Femur (tissue), 1 donor: ENCODE results near the gene GOSR2.
"Not testable (repeated sequence)": the region's sequence is repeated elsewhere in the genome, so short reads cannot be mapped to it uniquely, and the experiment has no call there.

ENCODE experiments used
- DNase-seq: peaks from one replicate; pipeline ENCODE4 v3.0.0-alpha.2; 2017

The GOSR2 gene

DNA sequence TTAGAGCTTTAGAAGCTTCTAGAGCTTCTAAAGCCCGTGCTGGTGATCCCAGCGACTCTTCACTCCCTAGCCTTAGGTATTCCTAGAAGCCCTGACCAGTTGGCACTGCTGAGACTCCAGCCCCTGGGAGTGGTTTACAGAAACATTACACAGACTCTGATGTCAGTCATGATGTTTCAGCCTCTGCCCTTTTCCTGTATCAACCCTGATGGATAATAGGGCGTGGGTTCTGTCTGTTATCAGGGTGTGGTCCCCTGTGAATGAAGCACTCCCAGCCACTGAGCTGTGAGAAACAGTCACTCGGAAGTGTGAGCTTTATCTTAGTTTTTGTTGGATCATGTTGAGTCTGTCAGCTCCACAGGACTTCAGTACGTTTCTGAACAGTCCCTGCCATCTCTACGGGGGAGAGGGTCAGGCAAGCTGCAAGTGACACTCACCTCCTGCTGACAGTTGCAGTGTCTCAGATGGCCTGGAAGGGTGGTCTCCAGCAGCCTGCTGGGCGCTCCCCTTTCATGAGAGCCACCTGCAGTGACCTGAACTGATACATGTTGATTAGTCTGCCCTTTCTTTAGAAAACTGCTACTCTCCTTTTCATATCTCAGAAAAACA lies 12.8 kb downstream of the GOSR2 start:
- no peak for DNase-seq

DNA sequence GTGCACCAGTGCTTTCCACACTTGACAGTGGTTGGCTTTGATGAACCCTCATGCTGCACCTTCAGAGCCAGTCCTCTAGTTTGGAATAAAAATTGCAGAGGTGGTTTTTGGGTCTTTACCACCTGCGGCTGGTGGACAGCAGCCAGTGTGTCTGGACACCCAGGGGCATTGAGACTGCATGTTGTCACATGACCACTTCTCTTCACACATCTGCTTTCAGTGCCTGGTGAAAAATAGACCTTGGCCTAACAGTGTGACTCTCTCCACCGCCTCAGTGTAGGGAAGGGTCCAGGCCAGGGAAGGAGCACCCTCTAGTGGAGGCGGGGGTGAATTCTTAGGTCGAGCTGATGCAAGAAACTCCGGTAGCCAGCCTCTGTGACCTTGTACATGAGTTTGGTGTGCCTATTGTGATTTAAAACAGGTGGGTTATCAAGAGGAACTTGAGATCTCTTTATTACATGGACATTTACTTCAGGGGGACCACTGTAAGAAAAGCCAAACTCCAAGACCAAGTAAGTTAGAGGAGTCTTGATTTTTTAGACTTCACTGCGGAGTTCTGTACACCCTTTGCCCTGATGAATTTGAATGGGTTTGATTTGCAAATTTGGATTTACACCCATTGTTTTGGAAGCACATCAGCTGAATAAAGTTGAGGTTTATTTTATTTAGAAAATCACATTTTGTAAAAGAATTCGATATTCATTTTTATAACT lies 17.9 kb downstream of the GOSR2 start:
- DNase-seq = peak; percentile 80

DNA sequence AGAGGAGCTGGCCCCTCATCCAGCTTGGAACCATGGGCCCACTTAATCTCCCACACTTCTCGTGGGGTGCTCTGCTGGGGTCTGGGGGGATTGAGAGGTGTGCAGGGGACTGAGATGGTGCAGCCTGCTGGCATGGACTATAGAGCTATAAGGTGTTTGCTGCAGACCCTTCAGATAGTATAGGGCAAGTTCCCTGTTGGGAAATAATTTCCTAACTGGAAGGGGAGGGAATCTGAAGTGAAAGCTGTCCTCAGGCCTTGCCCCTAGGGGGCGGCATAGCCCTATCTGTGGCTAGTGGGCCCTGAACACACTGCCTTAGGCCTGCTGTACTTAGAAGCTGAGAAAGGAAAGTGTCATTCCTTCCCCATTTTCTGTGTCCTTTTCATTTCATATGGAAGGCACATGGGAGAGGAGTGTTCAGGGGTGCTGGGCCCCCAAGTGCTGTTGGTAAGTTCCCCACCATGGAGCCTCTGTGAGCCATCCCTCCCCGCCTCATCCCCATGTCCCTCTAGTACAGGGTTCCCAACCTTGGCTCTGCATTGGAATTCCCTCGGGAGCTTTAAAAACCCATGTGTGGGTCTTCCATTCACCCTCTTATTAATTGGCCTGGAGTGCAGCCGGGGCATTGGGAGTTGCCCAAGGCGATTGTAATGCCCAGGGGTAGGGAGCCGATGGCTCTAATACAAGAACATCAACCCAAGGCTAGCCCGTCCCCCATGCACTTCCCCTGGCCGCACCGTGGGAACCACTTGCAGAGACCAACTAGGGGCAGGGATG lies 19.7 kb downstream of the GOSR2 start:
- peak; percentile 71 for DNase-seq

DNA sequence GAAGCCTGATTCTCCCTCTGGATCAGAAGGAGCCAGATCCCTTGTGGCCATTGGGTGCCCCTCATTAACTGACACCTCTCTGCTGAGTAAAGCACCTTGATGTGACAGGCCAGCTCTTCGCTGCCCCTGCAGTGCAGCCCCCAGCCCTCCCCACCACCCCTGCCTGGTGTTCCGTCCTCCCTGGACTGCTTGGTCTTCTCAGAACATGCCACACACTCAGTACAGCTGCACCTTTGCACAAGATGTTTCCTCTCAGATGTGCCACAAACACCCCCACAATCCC lies 20.2 kb downstream of the GOSR2 start:
- no peak for DNase-seq

DNA sequence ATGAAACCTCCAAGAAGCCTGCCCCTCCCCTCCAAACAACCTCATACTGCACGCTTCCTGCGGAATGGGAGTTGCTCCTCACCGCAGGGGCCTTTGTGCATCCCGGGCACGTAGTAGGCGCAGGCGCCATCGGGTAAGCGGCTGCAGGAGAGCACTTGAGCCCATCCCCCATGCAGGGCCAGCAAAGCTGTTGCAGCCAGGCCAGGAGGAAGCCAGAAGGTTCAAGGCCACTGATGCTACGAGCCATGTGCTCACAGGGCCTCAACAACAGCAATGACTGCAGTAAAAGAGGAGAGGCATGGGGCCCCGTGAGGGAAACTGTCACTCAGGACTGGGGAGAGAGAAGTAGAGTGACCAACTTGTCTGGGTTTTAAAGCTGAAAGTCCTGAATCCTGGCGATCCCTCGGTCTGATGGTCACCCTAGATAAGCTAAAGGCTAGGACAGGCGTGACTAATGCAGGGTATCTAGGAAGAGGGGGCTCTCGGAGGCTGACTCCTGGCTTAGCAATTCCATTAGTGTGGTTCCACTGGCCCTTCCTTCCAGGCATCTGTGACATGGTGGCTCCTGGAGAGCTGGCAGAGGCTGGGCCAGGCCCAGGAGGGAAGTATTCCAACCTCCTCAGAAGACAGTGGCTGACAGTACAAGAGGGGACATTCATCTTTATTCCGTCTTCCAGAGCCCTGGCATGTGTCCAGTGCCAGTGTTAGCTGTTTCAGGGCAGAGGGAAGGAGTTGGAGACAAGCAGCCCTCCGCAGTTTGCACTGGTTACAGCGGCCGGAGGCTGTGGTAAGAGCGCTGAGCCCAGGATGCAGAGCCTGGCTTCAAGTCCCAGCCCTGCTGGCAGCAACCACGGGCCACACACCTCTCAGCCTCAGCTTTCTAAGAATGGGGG lies 20.8 kb downstream of the GOSR2 start:
- peak; percentile 47 for DNase-seq

DNA sequence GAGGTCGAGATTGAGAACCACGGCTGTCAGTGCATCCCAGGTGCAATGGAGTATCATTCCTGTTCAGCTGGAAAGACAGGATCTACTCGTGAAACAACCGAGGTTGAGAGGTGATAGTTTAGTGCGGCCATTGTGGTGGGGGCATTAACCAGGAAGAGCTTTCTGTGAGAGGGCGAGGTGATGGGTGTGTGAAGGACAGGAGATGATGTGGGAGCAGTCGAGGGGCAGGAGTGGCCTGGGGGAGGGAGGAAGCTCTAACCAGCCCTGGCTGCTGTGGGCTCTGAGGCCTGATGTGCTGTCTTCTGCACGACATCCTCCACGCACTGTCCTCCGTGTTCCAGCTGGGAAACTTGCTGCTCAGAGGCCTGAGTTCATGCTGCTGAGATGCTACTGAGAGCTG lies 22.0 kb downstream of the GOSR2 start:
- DNase-seq = no peak

DNA sequence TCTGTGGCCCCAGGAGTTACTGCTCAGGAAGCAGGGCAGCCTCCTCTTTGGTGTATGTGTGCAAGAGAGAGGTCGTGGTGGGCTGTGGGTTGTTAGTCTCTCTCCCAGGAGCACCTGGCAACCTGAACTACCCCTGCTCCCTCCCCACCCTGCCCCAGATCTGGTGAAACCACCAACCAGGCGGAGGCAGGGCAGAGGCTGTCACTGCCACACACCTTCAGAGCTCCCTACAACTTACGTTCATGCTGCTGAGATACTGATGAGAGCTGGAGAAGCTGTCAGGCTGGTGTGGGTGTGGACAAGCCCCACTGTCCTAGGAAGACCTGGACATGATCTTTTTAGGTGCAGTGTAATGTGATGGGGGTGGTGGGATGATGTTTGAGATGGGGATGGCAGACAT lies 24.3 kb downstream of the GOSR2 start:
- no peak for DNase-seq

DNA sequence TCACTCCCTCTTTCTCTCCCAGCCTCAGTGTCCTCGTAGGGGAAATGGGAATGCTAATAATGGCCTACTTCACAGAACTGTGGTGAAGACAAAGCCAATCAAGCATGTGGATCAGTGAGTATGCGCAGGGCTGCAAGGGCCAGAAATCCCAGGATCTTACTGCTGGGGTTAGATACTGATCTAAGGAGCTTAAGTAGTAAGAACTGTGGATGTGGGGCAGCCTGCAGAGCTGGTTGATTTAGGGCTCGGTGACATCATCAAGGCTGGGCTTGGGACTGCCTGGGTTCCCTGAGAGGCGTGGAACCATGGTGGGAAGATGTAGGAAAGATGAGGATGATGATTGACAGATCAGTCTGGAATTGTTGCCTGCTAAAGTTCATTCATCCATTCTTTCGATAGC lies 25.6 kb downstream of the GOSR2 start:
- DNase-seq = no peak

DNA sequence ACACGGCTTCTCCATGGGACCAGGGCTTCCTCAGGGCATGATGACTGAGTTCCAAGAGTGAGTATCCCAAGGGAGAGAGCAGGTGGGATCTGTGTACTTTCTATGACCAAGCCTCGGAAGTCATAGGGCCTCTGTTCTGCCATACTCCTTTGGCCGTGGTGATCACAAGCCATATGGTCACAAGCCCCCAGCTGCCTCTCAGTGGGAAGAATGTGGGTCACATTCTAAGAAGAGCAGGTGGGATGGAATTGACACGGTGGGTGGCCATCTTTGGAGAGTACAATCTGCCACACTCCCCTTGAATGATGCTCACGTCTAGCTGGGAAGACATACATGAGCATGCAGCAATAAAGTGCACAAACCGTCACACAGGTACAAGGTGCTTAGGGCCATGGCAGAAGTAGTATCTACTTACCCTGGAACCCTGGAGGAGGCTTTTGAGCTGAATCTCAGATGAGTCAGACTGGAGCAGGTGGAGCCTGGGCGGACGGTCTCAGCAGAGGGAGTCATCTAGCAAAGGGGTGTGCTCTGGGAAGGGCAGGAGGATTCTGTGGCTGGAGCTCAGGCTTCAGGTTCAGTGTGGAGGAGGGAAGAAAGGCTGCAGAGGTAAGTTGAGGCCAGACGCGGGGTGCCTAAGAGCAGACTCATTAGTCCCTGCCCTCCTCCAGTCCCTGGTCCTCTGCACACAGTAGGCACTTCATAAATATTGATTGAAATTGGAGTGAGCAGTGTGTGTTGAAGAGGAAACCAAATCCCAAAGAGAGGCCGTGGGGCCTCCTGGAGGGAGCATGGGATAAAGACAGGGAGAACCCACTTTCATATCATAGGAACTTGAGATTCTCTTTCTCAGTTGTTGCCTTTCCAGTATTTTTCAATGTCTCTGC lies 26.6 kb downstream of the GOSR2 start:
- no peak for DNase-seq

DNA sequence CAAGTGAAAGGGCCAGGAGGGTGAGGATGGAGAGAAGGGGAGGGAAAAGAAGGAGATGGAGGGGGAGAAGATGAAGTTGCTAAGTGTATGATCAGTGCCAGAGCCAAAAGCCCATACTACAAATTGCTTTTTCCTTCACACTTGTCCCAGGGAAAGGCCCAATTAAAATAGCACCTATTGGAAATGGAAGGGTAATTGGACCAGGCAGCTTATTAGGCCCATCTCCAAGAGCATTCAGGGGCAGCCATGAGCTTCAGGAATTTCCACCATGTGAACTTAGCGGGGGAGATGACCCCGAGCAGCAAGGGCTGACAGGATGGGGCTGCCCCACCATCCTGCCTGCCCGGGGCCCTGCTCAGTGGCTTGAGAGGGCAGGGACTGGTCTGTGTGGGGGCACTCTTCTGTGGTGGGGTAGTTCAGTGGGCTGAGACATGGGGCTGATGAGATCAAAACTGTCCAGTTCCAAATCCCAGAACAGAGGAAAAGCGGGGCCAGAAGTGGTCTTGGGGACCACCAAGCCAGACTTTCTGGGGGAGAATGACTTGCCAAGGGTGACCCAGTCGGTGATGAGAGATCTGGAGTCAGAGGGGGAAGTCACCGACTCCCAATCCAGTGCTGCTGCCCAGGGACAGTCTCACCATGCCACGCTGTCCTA lies 27.5 kb downstream of the GOSR2 start:
- no peak for DNase-seq

DNA sequence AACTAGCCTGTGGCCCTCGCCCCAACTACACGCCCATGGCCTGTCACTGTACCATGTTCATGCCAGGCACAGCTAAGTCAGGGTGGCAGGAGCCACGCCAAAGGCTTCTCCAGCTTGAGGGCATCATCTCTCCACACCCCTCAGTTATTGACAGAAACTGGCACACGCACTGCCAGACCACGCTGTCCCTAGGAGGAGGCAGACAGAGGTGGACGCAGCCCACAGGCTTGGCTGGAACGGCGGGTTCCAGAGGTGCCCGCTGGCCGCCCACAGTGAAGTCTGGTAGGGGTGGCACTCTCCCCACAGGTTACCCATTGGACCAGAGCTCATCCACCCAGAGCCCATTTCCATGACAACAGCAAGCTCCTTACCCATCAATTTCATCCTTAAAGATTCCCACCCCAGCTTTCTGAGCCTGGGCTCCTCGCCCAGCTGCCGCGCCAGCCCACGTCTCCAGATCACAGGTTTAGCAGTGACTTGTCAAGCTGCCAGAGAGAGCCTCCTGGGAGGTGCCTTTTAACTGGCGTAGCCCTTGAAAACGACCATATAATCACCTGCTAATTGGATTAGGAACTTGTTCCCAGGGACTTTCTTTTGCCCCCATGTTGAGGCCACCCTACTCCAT lies 28.1 kb downstream of the GOSR2 start:
- DNase-seq = no peak

DNA sequence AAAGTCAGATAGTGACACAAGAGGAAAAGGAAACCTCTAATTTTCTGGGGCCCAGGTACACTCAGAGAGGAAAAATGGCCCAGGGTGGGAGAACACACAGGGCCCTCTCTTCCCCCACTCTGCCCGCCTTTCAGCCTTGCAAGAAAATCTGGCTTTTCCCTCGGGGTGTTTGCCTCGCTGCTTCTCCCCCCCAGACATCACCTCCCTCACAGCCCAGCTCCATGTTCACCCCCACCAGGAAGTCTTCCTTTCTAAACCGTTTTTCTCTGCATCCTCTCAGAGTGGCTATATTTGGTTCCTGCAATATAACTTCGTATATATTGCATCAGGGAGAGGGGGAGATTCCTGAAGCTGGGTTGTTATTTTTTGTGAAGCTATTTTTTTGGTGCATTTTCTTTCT lies 28.7 kb downstream of the GOSR2 start:
- no peak for DNase-seq

DNA sequence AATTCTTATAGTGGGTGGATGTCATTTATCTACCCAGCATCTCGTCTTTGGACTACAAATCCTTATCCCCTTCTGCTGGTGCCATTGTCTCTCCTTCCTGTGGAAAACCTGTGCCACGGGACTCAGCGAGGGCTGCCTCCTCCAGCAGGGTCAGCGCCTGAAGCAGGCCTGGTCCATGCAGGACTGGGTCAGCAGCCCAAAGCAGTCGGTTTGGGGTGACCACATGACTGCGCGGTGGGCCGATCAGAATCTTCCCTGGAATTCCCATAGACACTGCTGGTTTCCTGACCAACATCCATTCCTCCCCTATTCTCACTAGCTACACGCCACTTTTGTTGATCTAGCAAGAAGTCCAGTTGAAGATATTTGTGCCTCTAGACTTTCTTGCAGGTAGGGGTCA lies 29.2 kb downstream of the GOSR2 start:
- no peak for DNase-seq

DNA sequence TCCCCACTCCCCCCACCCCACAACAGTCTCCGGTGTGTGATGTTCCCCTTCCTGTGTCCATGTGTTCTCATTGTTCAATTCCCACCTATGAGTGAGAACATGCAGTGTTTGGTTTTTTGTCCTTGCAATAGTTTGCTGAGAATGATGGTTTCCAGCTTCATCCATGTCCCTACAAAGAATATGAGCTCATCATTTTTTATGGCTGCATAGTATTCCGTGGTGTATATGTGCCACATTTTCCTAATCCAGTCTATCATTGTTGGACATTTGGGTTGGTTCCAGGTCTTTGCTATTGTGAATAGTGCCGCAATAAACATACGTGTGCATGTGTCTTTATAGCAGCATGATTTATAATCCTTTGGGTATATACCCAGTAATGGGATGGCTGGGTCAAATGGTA lies 30.2 kb downstream of the GOSR2 start:
- DNase-seq = not testable (repeated sequence)

DNA sequence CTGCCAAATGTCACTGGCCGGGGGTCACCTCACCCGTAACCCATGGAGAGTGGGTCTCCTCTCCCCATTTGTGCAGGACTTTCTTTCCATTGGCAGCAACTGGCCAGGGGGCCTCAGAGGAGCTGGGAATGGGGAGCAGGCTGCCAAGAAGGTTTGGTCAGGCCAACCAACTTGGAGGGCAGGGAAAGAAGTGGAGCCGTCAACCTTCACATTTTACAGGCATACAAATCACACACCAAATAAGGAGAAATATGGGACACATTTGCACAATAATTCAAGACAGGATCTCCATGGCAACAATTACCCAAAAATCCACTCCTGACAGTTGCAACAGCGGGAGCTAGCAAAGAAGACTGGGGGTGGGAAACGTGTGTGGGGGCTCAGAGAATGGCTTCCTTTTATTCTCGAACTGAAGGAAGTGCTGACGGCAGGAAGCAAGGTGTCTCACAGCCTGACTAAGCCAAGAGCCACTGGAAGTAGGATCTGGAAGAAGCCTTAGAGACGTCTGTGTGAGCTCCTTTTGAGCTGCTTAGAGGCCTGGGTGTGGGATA lies 35.2 kb downstream of the GOSR2 start:
- no peak for DNase-seq

DNA sequence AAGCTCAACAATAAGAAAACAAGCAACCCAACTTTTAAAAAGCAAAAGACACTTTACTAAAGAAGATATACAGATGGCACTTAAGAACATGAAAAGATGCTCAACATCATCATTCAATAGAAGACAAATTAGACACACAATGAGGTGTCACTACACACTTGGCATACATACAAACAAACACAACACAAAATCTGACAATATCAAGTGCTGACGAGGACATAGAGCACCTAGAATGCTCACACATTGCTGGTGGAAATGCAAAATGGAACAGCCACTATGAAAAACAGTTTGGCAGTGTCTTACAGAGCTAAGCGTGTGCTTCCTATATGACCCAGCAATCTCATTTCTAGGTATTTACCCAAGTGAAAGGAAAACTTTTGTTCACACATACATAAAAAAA lies 37.2 kb downstream of the GOSR2 start:
- DNase-seq = no peak

DNA sequence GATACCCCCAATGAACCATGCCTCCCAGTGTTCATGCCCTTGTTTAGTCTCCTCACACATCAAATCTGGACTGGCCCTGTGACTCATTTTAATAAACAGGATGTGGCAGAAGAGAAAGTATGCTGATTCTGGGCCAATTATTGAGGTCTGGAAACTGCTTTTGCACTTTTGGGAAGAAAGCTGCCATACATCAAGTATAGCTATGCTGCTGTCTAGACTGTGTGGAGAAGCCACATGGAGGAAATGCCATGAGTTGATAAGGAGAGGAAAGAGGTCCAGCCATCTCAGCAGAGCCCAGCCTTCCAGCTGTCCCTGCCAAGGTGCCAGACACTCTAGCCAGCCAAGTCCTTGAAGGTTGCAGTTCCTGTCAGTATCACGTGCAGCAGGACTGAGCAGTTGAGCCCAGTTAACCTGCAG lies 39.4 kb downstream of the GOSR2 start:
- DNase-seq = no peak

DNA sequence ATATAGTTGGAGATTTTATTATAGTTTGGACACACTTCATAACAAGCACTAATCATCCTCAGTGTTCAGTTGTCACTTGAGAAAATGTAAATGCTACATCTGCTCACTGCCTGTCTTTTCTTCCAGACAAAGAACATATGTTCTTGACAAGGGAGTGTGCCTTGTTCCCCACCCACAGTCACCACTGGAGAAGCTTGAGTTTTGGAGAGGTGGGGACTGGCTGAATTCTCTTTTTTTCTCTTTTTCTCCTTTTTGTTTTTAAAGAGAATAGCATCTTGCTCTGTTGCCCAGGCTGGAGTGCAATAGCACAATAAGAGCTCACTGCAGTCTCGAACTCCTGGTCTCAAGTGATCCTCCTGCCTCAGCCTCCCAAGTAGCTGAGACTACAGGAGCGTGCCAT lies 40.6 kb downstream of the GOSR2 start:
- DNase-seq = no peak

DNA sequence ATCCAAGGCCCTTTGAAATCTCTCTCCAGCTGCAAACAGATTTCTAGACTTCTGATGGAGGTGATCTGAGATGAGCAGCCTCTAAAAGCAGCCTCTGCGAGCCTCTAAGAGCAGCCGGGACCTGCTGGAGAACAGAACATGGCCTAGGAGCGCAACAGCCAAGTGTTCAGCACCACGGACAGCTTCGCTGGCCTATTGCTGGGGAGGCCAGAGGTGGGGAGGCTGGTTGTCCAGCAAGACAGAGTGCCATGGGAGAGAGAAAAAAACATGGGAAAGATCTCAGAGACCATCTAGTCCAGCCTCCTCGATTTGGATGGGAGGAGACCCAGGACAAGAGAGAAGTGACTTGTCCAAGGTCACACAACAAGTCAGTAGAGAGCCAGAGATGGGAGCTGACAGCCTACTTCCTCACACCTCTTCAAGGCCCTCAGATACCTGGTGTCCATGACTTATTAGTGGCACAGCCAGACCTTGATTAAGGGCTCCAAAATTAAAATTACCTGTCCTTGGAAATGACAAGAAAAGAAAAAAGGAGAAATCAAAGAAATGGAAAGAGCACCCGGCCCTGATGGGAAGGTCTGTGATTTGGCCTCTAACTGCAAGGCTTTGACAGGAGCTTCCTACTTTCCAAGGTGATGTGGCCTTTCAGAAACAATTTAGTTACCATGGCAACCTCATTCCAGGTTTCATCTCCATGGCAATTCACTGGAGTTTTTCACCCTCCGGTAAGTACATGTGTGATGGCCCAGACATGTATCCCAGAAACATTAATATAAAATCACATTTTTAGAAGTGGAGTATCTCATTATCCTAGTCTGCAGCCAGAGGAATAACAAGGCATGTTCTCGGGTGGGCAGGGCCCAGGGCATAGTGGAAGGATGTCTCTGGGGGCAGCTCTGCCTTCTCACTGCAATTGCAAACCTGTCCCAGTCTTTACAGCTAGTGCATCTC lies 41.6 kb downstream of the GOSR2 start:
- peak; percentile 46 for DNase-seq
